ENCODE data around the gene C16orf92. TPM values are rescaled to one million over a fixed set of nuclear protein-coding genes. Genes with fewer than 3 reads are reported as not detected.
A peak's percentile ranks its signal among the peaks of the same experiment; 100 is the strongest.

The C16orf92 gene
- polyA plus RNA-seq, 1 donor: not detected

DNA sequence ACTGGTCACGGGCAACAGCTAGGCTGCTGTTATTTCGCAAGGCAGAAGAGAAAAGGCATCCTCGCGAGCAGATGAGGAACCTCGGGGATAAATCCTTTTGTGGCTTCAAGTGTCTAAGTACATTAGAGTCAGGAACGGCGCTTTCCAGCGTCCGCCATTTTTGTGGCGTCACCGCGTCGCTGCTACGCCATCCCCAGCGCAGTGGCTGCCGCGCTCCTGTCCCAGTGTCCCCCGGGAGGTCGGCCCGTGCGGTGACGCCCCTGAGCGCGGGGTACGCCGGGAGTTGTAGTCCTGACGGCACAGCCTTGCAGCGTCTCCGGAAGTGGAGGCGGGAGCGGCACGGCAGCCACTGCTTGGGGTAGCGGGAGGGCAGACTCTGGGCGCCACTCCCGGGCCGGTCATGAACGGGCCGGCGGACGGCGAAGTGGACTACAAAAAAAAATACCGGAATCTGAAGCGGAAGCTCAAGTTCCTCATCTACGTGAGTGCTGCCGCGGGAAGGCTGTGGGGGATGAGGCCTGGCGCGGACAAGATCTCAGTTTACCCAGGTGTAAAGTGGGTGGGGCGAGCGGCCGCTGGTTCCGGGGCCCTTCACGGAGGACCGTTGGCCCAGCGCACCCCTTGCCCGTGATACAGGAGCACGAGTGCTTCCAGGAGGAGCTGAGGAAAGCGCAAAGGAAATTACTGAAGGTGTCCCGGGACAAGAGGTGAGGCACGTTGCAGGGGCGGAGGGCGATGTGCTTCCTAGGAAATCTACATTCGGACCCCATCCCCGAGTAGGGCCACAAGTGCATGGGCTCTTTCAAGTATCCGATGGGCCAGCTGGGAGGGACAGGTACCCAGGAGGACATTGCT lies 26.9 kb upstream of the C16orf92 start, which contains the start of gene INO80E:
Gene INO80E (plus strand): TSS at position 331 of the 855 bp plus-strand sequence. CDS start 70 bp downstream, at position 401.
- WGBS (ENCODE audit: insufficient coverage, low lambda C conversion rate): no CpG with 5 or more reads among the region's 65 CpGs
- Histone ChIP-seq H3K9me3 (ENCODE audit: control insufficient read depth, low read depth, low read length) (no peaks in the 10 kb centered on the region), H3K36me3 (ENCODE audit: control insufficient read depth, insufficient read depth, low read length) (peaks cover 32% of the 10 kb centered on the region)

DNA sequence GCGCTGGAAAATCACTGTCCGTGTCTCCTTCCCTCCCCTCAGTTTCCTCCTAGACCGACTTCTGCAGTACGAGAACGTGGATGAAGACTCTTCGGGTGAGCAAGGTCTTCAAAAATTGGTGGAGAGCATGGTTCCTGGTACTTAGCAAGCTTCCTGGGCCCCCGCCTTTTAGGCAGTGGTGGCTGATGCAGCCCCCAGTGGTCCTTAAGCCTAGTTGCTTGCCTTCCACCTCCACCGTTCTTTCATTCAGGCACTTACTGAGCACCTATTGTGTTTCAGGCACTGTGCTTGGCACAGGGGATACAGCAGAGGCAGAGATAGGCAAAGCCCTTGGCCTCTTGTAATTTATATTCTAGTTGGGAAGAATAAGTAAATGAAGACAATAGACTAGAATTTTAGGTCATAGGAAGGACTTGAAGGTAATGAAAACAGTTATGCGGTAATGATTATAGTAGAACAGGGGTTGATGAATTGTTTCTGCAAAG lies 26.2 kb upstream of the C16orf92 start:
- no peaks in the 10 kb centered on the region for H3K9me3 ChIP-seq (ENCODE audit: control insufficient read depth, low read depth, low read length)
- H3K27ac ChIP-seq (ENCODE audit: low read length): no peak overlapping the region
- peaks cover 28% of the 10 kb centered on the region for H3K36me3 ChIP-seq (ENCODE audit: control insufficient read depth, insufficient read depth, low read length)
- H3K27me3 ChIP-seq (ENCODE audit: control insufficient read depth, insufficient read depth, low read length): no peaks in the 10 kb centered on the region
- no peak for DNase-seq
- H3K4me3 ChIP-seq (ENCODE audit: low read length): peak overlapping the region; percentile 98
- WGBS (ENCODE audit: insufficient coverage, low lambda C conversion rate): no CpG with 5 or more reads among the region's 9 CpGs
- H3K4me1 ChIP-seq (ENCODE audit: control insufficient read depth, insufficient read depth, low read length): peaks cover 6% of the 10 kb centered on the region

More for the DNA sequence above, 26.9 kb upstream of the C16orf92 start, which contains the start of gene INO80E:
- H3K4me3 ChIP-seq (ENCODE audit: low read length): peak within 1 kb of the TSS; percentile 98
- peak; percentile 98 for DNase-seq
- peaks cover 6% of the 10 kb centered on the region for H3K4me1 ChIP-seq (ENCODE audit: control insufficient read depth, insufficient read depth, low read length)
- H3K27ac ChIP-seq (ENCODE audit: low read length): peak within 1 kb of the TSS; percentile 99
- no peaks in the 10 kb centered on the region for H3K27me3 ChIP-seq (ENCODE audit: control insufficient read depth, insufficient read depth, low read length)

DNA sequence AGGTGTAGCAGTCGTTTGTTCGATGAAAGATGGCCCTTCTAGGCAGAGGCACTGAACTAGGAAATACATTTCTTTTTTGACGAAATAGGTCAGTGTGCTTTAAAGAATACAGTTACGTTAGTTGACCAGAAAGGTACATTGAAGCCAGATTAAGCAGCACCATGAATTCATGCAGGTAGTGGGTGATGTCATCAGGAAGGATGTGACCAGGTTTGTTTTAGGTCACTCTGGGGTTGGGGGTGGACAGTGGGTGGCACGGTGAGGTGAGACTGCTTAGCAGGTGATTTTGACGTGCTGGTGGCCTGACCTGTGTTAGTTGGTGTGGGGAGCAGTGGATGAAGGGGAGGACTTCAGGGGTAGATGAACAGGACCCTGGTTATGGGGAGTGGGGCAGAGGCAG lies 23.4 kb upstream of the C16orf92 start:
- no peak for DNase-seq
- no peaks in the 10 kb centered on the region for H3K27me3 ChIP-seq (ENCODE audit: control insufficient read depth, insufficient read depth, low read length)
- WGBS (ENCODE audit: insufficient coverage, low lambda C conversion rate): 100% methylated on average over 3 of the region's 6 CpGs
- H3K36me3 ChIP-seq (ENCODE audit: control insufficient read depth, insufficient read depth, low read length): peaks cover 22% of the 10 kb centered on the region
- H3K27ac ChIP-seq (ENCODE audit: low read length): no peak overlapping the region
- no peaks in the 10 kb centered on the region for H3K9me3 ChIP-seq (ENCODE audit: control insufficient read depth, low read depth, low read length)
- no peak overlapping the region for H3K4me3 ChIP-seq (ENCODE audit: low read length)
- peaks cover 4% of the 10 kb centered on the region for H3K4me1 ChIP-seq (ENCODE audit: control insufficient read depth, insufficient read depth, low read length)

DNA sequence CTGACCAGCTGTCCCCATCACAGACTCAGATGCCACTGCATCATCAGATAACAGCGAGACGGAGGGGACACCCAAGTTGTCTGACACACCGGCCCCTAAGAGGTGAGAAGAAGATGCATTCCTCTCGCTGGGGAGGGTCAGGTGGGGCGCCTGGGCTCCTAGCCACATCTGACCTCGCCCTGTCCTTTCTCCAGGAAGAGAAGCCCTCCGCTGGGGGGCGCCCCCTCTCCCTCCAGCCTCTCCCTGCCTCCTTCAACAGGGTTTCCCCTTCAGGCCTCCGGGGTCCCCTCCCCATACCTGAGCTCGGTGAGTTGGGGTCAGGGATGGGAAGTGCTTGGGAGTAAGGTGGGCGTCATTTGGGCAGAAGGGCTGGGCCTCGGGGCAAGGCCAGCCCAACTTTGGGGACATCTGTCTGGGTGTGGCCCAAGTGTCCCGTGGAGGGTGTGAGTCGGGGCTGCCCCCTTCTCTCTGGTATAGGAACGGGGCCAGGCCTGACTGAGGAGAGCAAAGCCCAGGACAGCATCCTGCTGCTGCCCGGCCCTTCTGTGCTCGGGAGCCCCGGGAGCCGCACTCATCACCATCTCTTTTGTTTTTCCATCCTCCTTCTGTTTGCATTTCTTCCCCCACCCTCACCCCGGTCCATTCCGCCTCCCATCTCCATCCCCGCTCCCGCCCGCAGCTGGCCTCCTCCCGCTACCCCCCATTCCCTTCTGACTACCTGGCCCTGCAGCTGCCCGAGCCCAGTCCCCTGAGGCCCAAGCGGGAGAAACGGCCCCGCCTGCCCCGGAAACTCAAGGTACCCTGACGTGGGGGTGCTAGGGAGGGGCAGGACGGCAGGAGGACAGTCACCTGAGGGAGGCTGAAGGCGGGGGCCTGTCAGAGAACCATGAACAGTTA lies 22.0 kb upstream of the C16orf92 start:
- WGBS (ENCODE audit: insufficient coverage, low lambda C conversion rate): no CpG with 5 or more reads among the region's 33 CpGs
- Histone ChIP-seq H3K27me3 (ENCODE audit: control insufficient read depth, insufficient read depth, low read length) (no peaks in the 10 kb centered on the region), H3K4me3 (ENCODE audit: low read length) (no peak overlapping the region), H3K4me1 (ENCODE audit: control insufficient read depth, insufficient read depth, low read length) (no peaks in the 10 kb centered on the region), H3K36me3 (ENCODE audit: control insufficient read depth, insufficient read depth, low read length) (peaks cover 25% of the 10 kb centered on the region), H3K27ac (ENCODE audit: low read length) (no peak overlapping the region), H3K9me3 (ENCODE audit: control insufficient read depth, low read depth, low read length) (no peaks in the 10 kb centered on the region)
- DNase-seq: no peak

DNA sequence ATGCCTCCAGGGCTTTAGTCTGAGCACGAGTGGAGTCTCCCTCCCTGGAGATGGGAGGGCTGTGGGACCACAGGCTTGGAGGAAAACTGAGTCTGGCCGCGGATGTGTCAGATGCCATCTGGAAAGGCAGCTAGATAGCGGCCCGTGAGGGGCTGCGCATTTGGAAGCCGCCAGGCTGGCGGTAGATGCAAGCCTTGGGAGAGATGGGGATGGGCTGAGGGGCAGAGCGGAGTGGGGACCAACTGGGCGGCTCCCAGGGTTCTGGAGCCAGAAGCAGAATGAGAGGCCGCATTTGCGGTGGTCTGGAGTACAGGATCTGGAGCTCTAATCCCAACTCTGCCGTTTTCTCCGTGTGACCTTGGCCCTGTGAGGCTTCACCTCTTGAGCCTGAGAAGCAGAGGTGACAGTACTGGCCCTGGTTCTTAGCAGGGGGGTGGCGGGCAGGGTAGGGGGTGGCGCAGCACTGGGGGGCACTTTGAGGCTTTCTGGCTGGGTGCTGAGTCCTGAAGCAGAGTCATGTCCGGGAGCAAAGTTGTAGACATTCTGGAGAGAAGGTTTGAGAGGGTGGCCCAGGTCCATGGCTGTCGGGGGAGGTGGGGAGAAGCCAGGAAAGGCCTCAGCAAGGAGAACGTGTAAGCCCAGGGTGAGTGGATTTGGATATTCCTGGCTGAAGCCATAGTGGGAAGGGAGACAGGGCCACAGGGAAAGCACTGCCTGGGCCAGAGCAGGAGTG lies 20.2 kb upstream of the C16orf92 start:
- H3K36me3 ChIP-seq (ENCODE audit: control insufficient read depth, insufficient read depth, low read length): peaks cover 28% of the 10 kb centered on the region
- no peaks in the 10 kb centered on the region for H3K9me3 ChIP-seq (ENCODE audit: control insufficient read depth, low read depth, low read length)
- no peaks in the 10 kb centered on the region for H3K4me1 ChIP-seq (ENCODE audit: control insufficient read depth, insufficient read depth, low read length)
- H3K4me3 ChIP-seq (ENCODE audit: low read length): no peak overlapping the region
- DNase-seq: no peak
- no peaks in the 10 kb centered on the region for H3K27me3 ChIP-seq (ENCODE audit: control insufficient read depth, insufficient read depth, low read length)
- WGBS (ENCODE audit: insufficient coverage, low lambda C conversion rate): 80% methylated on average over 1 of the region's 19 CpGs
- no peak overlapping the region for H3K27ac ChIP-seq (ENCODE audit: low read length)

DNA sequence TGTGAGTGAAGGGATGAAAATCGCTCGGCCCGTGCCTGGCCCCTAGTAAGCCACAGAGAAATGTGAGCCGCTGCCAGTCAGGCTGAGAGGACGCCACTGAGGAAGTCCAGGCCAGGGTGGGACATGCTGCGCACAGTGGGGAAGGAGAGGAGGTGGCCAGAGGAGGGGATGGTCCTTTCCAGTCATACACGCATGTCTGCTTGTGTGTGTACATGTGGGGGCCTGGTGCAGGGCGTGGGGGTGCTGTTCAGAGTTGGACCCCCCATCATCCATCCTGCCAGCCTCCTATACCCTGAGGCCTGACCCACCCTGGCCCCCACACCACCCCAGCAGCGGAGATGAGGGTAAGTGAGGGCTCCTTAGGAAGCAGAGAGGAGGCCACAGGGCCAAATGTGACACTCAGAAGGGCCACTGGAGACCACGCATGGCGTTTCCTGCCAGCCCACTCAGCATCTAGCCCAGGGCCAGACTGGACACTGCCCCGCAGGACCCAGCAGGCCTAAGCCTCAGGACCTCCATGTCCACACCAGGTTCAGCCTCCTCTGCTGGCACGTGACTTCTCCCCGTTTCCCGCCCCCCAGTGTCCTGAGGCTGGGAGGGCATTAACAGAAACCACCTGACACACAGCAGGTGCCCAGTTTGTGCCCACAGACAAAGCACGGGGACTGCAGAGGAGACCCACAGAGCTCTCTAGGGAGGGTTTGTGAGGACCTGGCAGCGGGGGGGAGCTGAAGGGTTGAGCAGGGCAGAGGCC lies 19.2 kb upstream of the C16orf92 start:
- Histone ChIP-seq H3K4me1 (ENCODE audit: control insufficient read depth, insufficient read depth, low read length) (no peaks in the 10 kb centered on the region), H3K4me3 (ENCODE audit: low read length) (no peak overlapping the region), H3K27ac (ENCODE audit: low read length) (no peak overlapping the region), H3K27me3 (ENCODE audit: control insufficient read depth, insufficient read depth, low read length) (no peaks in the 10 kb centered on the region), H3K36me3 (ENCODE audit: control insufficient read depth, insufficient read depth, low read length) (peaks cover 28% of the 10 kb centered on the region), H3K9me3 (ENCODE audit: control insufficient read depth, low read depth, low read length) (no peaks in the 10 kb centered on the region)
- WGBS (ENCODE audit: insufficient coverage, low lambda C conversion rate): 80% methylated on average over 2 of the region's 17 CpGs
- DNase-seq: no peak

DNA sequence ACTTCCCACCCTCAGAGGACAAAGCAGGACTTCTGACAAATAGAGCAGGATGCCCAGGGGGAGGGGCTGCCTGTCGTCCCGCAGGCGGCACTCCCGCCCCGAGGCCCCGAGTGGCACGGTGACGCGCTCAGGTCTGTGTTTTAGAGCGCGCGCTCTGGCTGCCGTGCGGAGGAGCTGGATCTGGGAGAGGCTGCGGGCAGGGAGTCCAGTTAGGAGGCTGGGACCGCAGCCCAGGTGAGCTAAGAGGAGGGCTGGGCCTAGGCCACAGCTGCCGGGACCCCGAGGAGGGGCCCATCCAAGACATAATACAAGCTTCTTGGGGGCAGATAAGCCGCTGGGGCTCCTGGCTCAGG lies 18.6 kb upstream of the C16orf92 start:
- Histone ChIP-seq H3K4me1 (ENCODE audit: control insufficient read depth, insufficient read depth, low read length) (no peaks in the 10 kb centered on the region), H3K36me3 (ENCODE audit: control insufficient read depth, insufficient read depth, low read length) (peaks cover 28% of the 10 kb centered on the region), H3K9me3 (ENCODE audit: control insufficient read depth, low read depth, low read length) (no peaks in the 10 kb centered on the region), H3K27me3 (ENCODE audit: control insufficient read depth, insufficient read depth, low read length) (peaks cover 2% of the 10 kb centered on the region), H3K4me3 (ENCODE audit: low read length) (no peak overlapping the region), H3K27ac (ENCODE audit: low read length) (no peak overlapping the region)
- no peak for DNase-seq
- WGBS (ENCODE audit: insufficient coverage, low lambda C conversion rate): no CpG with 5 or more reads among the region's 19 CpGs

DNA sequence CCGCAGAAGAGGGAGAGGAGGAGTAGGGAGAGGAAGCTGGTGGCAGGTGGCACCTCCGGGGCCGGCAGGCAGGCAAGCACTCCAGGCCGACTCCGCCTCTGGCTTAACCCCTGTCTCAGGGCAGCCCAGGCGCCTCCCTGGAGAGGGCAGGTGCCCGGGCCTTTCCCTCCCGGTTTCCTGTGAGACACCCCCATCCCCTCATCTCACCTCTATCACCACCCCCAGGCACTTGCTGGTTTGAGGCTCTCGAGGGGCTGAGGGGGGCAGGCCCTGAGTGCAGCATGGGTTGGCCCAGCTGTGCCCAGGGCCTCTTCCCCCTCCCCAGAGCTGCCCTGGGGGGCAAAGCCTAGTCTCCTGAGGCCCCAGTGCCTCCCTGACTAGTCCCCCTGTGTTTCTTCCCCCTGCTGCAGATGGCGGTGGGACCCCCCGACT lies 18.2 kb upstream of the C16orf92 start:
- Histone ChIP-seq H3K4me3 (ENCODE audit: low read length) (no peak overlapping the region), H3K4me1 (ENCODE audit: control insufficient read depth, insufficient read depth, low read length) (peaks cover under 1% of the 10 kb centered on the region), H3K9me3 (ENCODE audit: control insufficient read depth, low read depth, low read length) (no peaks in the 10 kb centered on the region), H3K27me3 (ENCODE audit: control insufficient read depth, insufficient read depth, low read length) (peaks cover 5% of the 10 kb centered on the region), H3K36me3 (ENCODE audit: control insufficient read depth, insufficient read depth, low read length) (peaks cover 28% of the 10 kb centered on the region), H3K27ac (ENCODE audit: low read length) (no peak overlapping the region)
- DNase-seq: no peak
- WGBS (ENCODE audit: insufficient coverage, low lambda C conversion rate): no CpG with 5 or more reads among the region's 11 CpGs

DNA sequence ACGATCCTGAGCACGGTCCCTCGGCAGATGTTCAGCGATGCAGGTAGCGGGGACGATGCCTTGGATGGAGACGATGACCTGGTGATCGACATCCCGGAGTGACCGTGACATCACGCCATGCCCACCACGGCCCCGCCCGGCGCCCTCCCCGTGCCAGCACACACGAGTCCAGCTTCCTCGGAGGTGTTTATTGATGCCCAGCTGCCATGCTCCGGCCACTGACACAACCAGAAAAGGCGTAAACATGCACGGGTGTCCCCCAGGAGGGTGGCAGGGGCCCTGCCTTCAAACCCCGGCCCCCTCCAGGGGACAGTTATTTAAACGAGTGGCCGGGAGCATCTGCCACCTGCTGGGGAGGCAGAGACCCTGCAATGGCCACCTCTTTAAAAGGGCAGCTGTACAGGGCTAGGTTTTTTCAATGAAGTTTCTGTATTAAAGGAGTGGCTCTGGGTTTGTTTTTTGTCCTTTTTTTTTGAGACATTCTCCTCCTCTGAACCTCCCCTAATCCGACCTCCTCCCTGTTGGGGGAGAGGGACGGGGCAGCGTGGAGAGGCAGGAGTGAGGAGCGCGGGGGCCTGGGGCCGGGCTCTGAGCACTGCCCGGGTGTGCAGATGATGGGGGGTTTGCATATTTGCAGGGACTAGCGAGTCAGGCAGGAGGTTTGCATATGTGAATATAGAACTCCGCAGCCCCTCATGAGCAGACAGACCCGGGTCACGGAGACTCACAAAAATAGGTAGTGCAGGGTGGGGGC lies 17.5 kb upstream of the C16orf92 start:
- DNase-seq: no peak
- Histone ChIP-seq H3K27ac (ENCODE audit: low read length) (no peak overlapping the region), H3K4me3 (ENCODE audit: low read length) (no peak overlapping the region), H3K36me3 (ENCODE audit: control insufficient read depth, insufficient read depth, low read length) (peaks cover 23% of the 10 kb centered on the region), H3K4me1 (ENCODE audit: control insufficient read depth, insufficient read depth, low read length) (peaks cover 8% of the 10 kb centered on the region), H3K9me3 (ENCODE audit: control insufficient read depth, low read depth, low read length) (no peaks in the 10 kb centered on the region), H3K27me3 (ENCODE audit: control insufficient read depth, insufficient read depth, low read length) (peaks cover 12% of the 10 kb centered on the region)
- WGBS (ENCODE audit: insufficient coverage, low lambda C conversion rate): 81% methylated on average over 6 of the region's 35 CpGs

Measured in large intestine (tissue), 3 donors.